Measurements from ENCODE around the gene STK39.
"Not testable (repeated sequence)": the region's sequence is repeated elsewhere in the genome, so short reads cannot be mapped to it uniquely, and the experiment has no call there.

The STK39 gene

DNA sequence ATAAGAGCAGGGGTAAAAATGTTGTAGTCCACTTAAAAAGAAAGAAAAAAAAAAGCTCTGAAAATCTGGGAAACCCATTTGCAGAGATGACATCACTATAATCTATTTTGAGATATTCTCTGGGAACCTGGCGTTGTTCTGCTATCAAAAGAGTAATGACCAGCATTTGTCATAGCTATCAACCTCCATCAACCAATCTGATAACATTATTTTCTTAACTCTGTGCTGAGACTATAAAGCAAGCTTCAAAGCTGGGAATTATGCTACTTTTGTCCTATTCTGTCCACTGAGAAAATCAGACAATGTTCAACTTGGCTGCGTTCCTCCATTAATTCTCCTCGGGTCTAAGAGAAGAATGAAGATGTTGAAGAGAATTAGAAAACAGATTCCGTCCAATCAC, 107.5 kb downstream of the STK39 start:
- Histone ChIP-seq H3K4me3 (ENCODE audit: low read length) (no peak overlapping the region), H3K36me3 (ENCODE audit: control insufficient read depth, insufficient read depth, low read length) (no peaks in the 10 kb centered on the region), H3K4me1 (ENCODE audit: control insufficient read depth, insufficient read depth, low read length) (no peaks in the 10 kb centered on the region), H3K9ac (ENCODE audit: low read length) (no peak overlapping the region), H3K27ac (ENCODE audit: low read depth, low read length) (no peak overlapping the region), H3K27me3 (ENCODE audit: control insufficient read depth, insufficient read depth, low read length) (no peaks in the 10 kb centered on the region)

DNA sequence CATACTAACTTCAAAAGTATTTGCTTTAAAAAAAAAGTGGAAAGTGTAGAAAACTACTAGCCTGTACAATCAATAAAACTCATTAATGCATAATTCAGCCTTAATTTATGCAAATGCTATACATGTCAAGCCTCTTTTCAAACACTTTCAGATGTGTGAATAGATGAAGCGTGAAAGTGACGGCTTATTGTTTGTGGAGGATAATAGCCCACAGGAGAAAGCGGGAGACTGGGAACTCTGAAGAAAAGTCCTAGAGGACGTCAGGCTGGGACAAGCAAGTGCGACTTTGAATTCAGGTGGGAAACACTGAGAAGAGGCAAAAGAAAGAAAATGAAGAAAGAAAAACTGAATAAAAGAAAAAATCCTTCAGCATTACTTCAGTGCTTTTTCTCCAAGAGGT, 108.5 kb downstream of the STK39 start:
- Histone ChIP-seq H3K4me1 (ENCODE audit: control insufficient read depth, insufficient read depth, low read length) (no peaks in the 10 kb centered on the region), H3K27ac (ENCODE audit: low read depth, low read length) (no peak overlapping the region), H3K27me3 (ENCODE audit: control insufficient read depth, insufficient read depth, low read length) (no peaks in the 10 kb centered on the region), H3K36me3 (ENCODE audit: control insufficient read depth, insufficient read depth, low read length) (no peaks in the 10 kb centered on the region), H3K9ac (ENCODE audit: low read length) (no peak overlapping the region), H3K4me3 (ENCODE audit: low read length) (no peak overlapping the region)

DNA sequence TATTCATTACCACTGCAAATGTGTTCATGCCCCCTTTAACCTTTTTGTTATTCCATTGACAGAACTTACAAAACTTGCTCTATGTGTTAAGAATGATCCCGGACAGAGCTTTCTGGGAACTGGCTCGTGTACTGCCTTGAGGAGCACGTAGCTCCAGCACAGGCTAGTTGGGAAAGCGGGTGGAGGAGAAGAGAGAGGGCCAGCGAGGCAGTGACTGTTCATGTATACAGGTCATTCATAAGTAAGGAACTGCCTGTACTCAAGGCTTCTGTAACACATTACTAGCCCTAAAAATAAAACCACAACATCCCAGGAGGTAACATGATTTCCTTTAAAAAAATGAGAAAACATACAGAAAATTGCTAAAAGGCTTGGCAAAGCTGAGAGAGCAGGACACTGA, 109.0 kb downstream of the STK39 start:
- H3K27me3 ChIP-seq (ENCODE audit: control insufficient read depth, insufficient read depth, low read length): no peaks in the 10 kb centered on the region
- no peaks in the 10 kb centered on the region for H3K36me3 ChIP-seq (ENCODE audit: control insufficient read depth, insufficient read depth, low read length)
- no peak overlapping the region for H3K9ac ChIP-seq (ENCODE audit: low read length)
- H3K4me1 ChIP-seq (ENCODE audit: control insufficient read depth, insufficient read depth, low read length): no peaks in the 10 kb centered on the region
- no peak overlapping the region for H3K27ac ChIP-seq (ENCODE audit: low read depth, low read length)
- H3K4me3 ChIP-seq (ENCODE audit: low read length): no peak overlapping the region

DNA sequence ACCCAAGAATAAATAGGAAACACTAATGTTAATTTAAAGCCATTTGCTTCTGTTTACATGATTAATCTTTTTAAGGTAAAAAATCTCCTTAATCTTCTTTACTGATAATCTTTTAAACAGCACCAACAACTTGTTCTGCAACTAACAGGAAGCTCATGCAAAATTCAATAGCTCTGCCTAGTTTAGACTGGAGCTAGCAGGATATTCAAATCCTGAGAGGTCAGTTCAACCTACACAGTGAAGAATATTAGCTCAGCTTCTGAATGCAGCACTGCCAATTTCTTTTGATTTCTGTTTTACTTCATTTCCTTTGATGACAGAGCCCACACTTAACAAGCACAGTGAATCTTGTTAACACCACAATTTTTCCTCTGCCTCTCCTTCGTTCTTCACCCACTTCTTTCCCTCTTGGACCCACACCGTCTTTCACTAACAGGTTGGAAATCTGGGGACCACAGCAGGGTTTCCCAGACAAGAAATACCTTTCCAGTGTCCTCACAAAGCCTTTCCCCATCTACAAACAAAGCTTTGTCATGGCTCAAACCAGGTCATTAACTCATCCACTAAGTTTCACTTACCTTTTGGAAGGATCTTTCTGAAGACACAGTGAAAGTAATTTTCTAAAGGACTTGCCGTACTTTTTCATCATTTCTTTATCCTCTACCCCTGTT, 109.8 kb downstream of the STK39 start:
- H3K36me3 ChIP-seq (ENCODE audit: control insufficient read depth, insufficient read depth, low read length): no peaks in the 10 kb centered on the region
- no peak overlapping the region for H3K4me3 ChIP-seq (ENCODE audit: low read length)
- no peak overlapping the region for H3K9ac ChIP-seq (ENCODE audit: low read length)
- H3K27me3 ChIP-seq (ENCODE audit: control insufficient read depth, insufficient read depth, low read length): no peaks in the 10 kb centered on the region
- no peaks in the 10 kb centered on the region for H3K4me1 ChIP-seq (ENCODE audit: control insufficient read depth, insufficient read depth, low read length)
- H3K27ac ChIP-seq (ENCODE audit: low read depth, low read length): no peak overlapping the region

DNA sequence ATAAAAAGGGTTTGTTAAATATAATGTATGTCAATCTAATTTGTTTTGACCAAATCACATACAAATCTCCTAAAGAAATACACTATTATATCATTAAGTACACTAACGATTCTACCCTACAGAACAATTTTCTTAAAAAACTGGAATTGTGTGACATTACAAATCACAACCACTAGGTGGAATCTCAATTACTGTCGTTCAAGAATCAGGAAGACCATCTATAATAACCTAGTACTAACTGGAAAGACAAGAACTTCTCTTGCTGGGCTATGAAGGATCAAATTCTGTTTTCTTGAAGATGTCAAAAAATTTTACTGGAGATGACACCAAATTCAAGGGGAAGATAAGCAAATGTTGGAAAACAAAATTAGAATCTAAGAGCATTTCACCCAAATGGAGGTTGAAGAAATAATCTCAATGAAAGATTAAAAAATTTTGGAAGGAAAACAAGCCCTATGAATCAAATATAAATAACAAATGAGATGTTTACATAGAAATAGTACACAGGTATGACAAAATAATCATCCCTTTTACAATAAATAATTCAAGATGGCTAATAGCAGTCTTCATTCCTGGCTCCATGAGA, 110.9 kb downstream of the STK39 start:
- no peak overlapping the region for H3K4me3 ChIP-seq (ENCODE audit: low read length)
- H3K4me1 ChIP-seq (ENCODE audit: control insufficient read depth, insufficient read depth, low read length): no peaks in the 10 kb centered on the region
- no peaks in the 10 kb centered on the region for H3K36me3 ChIP-seq (ENCODE audit: control insufficient read depth, insufficient read depth, low read length)
- no peaks in the 10 kb centered on the region for H3K27me3 ChIP-seq (ENCODE audit: control insufficient read depth, insufficient read depth, low read length)
- no peak overlapping the region for H3K9ac ChIP-seq (ENCODE audit: low read length)
- H3K27ac ChIP-seq (ENCODE audit: low read depth, low read length): no peak overlapping the region

DNA sequence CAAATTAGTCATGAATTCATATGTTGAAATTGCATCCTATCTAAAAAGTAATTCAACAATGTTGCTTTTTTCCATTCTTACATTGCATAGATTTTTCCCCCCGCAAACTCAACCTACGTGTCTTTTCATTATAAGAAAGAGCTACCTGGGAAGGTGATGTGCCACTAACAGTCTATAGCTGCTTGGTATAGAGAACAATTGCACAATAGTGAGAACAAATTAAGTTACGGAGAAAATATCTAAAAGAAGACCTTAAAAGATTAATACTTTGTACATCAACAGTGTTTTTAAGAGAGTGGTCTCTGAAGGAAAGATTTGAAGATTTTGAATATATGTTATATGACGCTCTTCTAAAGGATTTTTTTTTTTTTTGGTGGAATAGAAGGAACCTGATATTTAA, 111.8 kb downstream of the STK39 start:
- Histone ChIP-seq H3K4me3 (ENCODE audit: low read length) (no peak overlapping the region), H3K36me3 (ENCODE audit: control insufficient read depth, insufficient read depth, low read length) (no peaks in the 10 kb centered on the region)

DNA sequence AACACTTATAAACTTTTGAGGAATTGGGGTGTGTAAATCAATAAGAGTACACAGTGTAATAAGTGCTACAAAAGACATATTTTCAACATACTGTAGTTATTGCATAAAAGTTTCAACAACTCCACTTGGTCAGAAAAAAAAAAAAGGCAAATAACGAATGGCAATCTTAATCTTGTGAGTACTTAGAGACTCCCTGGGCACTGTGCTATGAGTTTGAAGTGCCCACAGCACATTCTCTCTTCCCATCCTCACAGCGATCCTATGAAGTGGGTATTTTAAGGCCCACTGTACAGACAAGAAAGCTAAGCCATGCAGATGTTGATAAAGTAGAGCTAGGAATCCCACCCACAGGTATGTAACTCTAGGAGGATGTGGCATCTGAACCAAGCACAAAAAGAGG, 112.3 kb downstream of the STK39 start:
- Histone ChIP-seq H3K36me3 (ENCODE audit: control insufficient read depth, insufficient read depth, low read length) (no peaks in the 10 kb centered on the region), H3K9ac (ENCODE audit: low read length) (no peak overlapping the region), H3K4me3 (ENCODE audit: low read length) (no peak overlapping the region), H3K27ac (ENCODE audit: low read depth, low read length) (no peak overlapping the region), H3K4me1 (ENCODE audit: control insufficient read depth, insufficient read depth, low read length) (no peaks in the 10 kb centered on the region), H3K27me3 (ENCODE audit: control insufficient read depth, insufficient read depth, low read length) (no peaks in the 10 kb centered on the region)

More for the DNA sequence above, 111.8 kb downstream of the STK39 start:
- H3K27ac ChIP-seq (ENCODE audit: low read depth, low read length): no peak overlapping the region
- H3K9ac ChIP-seq (ENCODE audit: low read length): no peak overlapping the region
- H3K27me3 ChIP-seq (ENCODE audit: control insufficient read depth, insufficient read depth, low read length): no peaks in the 10 kb centered on the region
- no peaks in the 10 kb centered on the region for H3K4me1 ChIP-seq (ENCODE audit: control insufficient read depth, insufficient read depth, low read length)

DNA sequence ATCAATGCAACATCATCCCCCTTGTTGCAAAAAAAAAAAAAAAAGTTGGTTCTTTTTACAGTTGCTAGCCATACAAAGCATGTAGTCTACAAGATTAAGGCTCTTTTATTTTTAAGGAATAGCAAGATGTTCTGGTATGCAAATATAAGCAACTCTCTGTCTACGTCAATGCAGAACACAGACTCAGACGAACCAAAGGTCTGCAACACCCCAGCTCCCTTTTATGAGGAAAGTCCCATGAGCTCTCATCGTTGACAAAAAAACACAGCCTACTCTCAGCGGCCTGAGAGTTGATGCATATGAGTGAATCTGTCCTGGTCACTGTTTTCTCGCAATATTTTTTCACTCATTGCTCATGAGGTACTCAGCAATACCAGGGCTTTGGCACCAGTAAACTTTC, 112.9 kb downstream of the STK39 start:
- Histone ChIP-seq H3K27ac (ENCODE audit: low read depth, low read length) (no peak overlapping the region), H3K4me1 (ENCODE audit: control insufficient read depth, insufficient read depth, low read length) (no peaks in the 10 kb centered on the region), H3K9ac (ENCODE audit: low read length) (no peak overlapping the region), H3K36me3 (ENCODE audit: control insufficient read depth, insufficient read depth, low read length) (no peaks in the 10 kb centered on the region), H3K27me3 (ENCODE audit: control insufficient read depth, insufficient read depth, low read length) (no peaks in the 10 kb centered on the region), H3K4me3 (ENCODE audit: low read length) (no peak overlapping the region)

DNA sequence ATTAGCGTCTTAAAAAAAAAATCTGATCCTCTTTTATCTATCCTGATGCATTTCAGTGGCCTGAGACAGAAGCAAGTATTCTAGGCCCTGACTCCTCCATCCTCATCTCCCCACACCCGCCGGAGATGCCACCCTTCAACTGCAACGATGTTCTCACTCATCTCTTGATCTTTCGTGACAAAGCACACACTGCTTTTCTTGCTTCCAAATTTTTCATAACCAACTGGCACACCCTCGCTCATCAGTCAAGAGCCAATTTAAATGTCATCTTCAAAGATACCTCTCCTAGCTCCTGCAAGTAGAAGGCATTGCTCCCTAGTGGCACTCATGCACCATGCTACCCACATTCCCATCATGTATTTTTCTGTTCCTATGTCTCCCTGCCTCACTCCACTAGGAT, 115.0 kb downstream of the STK39 start:
- Histone ChIP-seq H3K9ac (ENCODE audit: low read length) (no peak overlapping the region), H3K27ac (ENCODE audit: low read depth, low read length) (no peak overlapping the region), H3K27me3 (ENCODE audit: control insufficient read depth, insufficient read depth, low read length) (no peaks in the 10 kb centered on the region), H3K36me3 (ENCODE audit: control insufficient read depth, insufficient read depth, low read length) (no peaks in the 10 kb centered on the region), H3K4me1 (ENCODE audit: control insufficient read depth, insufficient read depth, low read length) (no peaks in the 10 kb centered on the region), H3K4me3 (ENCODE audit: low read length) (no peak overlapping the region)

DNA sequence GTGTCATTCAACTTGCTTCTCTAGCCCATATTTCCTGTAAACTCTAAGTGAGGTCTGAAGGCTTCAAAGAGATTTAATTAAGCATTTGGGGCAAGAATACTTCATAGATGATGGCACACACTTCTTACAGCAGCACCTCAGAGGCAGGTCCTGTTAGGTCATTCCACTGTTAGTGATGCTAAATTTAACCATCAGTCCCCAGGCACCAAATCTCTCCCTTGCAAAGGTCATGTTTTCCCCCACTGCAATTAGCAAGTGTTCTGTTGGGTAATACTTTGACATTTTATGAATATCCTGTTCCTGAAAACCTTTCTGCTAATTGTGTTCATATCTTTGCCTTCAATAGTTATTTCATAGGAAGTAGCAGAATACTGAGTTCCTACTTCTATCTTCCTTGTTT, 117.0 kb downstream of the STK39 start:
- no peaks in the 10 kb centered on the region for H3K36me3 ChIP-seq (ENCODE audit: control insufficient read depth, insufficient read depth, low read length)
- H3K4me3 ChIP-seq (ENCODE audit: low read length): no peak overlapping the region
- no peak overlapping the region for H3K27ac ChIP-seq (ENCODE audit: low read depth, low read length)
- no peaks in the 10 kb centered on the region for H3K27me3 ChIP-seq (ENCODE audit: control insufficient read depth, insufficient read depth, low read length)
- H3K9ac ChIP-seq (ENCODE audit: low read length): no peak overlapping the region
- H3K4me1 ChIP-seq (ENCODE audit: control insufficient read depth, insufficient read depth, low read length): no peaks in the 10 kb centered on the region

DNA sequence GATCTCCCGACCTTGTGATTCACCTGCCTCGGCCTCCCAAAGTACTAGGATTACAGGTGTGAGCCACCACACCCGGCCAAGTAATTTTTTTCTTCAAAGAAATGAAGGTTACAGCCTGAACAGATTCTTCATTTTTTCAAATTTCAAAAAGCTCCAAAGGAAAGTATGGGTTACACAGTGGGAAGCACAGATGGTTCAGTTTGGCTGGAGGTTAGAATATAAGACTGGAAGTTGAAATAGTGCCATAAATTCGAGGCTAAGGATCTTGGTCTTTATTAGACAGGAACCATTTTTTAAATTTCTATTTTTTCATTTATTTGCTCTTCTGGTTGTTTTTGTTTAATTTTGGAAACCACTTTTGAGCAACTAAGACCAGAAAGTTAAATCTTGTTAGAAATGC, 120.0 kb downstream of the STK39 start:
- Histone ChIP-seq H3K27me3 (ENCODE audit: control insufficient read depth, insufficient read depth, low read length) (no peaks in the 10 kb centered on the region), H3K36me3 (ENCODE audit: control insufficient read depth, insufficient read depth, low read length) (no peaks in the 10 kb centered on the region), H3K4me3 (ENCODE audit: low read length) (no peak overlapping the region), H3K4me1 (ENCODE audit: control insufficient read depth, insufficient read depth, low read length) (no peaks in the 10 kb centered on the region), H3K9ac (ENCODE audit: low read length) (no peak overlapping the region), H3K27ac (ENCODE audit: low read depth, low read length) (no peak overlapping the region)

DNA sequence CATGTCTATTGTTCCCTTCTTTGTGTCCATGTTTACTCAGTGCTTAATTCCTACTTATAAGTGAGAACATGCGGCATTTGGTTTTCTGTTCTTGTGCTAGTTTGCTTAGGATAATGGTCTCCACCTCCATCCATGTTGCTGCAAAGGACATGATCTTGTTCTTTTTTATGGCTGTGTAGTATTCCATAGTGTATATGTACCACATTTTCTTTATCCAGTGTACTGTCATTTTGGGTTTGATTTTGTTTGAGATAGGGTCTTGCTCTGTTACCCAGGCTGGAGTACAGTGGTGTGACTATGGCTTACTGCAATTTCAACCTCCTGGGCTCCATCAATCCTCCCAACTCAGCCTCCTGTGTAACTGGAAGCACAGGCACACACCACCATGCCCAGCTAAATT, 125.2 kb downstream of the STK39 start:
- H3K4me3 ChIP-seq (ENCODE audit: low read length); H3K27ac ChIP-seq (ENCODE audit: low read depth, low read length); H3K27me3 ChIP-seq (ENCODE audit: control insufficient read depth, insufficient read depth, low read length); H3K4me1 ChIP-seq (ENCODE audit: control insufficient read depth, insufficient read depth, low read length); H3K36me3 ChIP-seq (ENCODE audit: control insufficient read depth, insufficient read depth, low read length); H3K9ac ChIP-seq (ENCODE audit: low read length): not testable (repeated sequence)

DNA sequence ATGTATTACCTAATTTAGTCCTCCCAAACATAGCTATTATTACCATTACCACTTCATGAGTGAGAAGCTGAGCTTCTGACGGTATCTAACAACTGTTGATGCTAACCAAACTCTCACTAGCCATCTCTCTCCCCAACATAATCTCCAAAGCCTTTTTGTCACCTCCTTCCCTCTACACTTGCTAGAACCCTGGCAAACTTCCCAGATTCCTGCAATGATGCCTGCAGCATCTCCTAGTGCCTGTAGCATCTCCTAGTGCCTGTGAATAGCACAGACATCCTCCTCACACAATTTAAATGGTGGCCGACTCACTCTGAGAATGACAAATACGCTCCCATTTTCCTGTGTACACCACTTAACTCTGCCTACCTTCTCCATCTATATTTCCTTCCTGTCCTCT, 126.7 kb downstream of the STK39 start:
- peaks cover 3% of the 10 kb centered on the region for H3K36me3 ChIP-seq (ENCODE audit: control insufficient read depth, insufficient read depth, low read length)
- peaks cover 5% of the 10 kb centered on the region for H3K4me1 ChIP-seq (ENCODE audit: control insufficient read depth, insufficient read depth, low read length)

More for the DNA sequence above, 126.7 kb downstream of the STK39 start:
- H3K4me3 ChIP-seq (ENCODE audit: low read length): no peak overlapping the region
- H3K9ac ChIP-seq (ENCODE audit: low read length): no peak overlapping the region
- no peak overlapping the region for H3K27ac ChIP-seq (ENCODE audit: low read depth, low read length)
- H3K27me3 ChIP-seq (ENCODE audit: control insufficient read depth, insufficient read depth, low read length): no peaks in the 10 kb centered on the region
